Gastrocnemius medialis (tissue), 4 donors: ENCODE data around the gene NPM1. TPM values are rescaled to one million over a fixed set of nuclear protein-coding genes. Genes with fewer than 3 reads are reported as not detected.
A peak's percentile ranks its signal among the peaks of the same experiment; 100 is the strongest.

Source experiments
- ATAC-seq, 2 donors: fragments of 150-250 bp; one replicate each; pipeline ENCODE4 v1.9.1; 2016
- DNase-seq, 2 donors: peaks; one replicate each; pipeline ENCODE4 v3.0.0-alpha.2; 2019
- H3K27ac ChIP-seq, 4 donors: fragments of 200-600 bp; sonication (generic); 1 replicate in 1 of 4; 2 replicates in 3 of 4; pipeline ENCODE4 v1.5.1; 2016 to 2018; ENCODE audit warnings: mild to moderate bottlenecking in 2 of 4, moderate library complexity in 1 of 4
- H3K27me3 ChIP-seq, 3 donors: fragments of 200-600 bp; sonication (generic) in 2 of 3; 1 replicate in 1 of 3; 2 replicates in 2 of 3; pipeline versions ENCODE4 v1.5.1 to v1.6.0; 2016 to 2019; ENCODE audit warnings: mild to moderate bottlenecking in 1 of 3, moderate library complexity in 1 of 3
- H3K36me3 ChIP-seq, 2 donors: fragments of 200-600 bp; sonication (generic) in 1 of 2; one replicate each; pipeline ENCODE4 v1.5.1; 2017 to 2018
- H3K4me1 ChIP-seq, 2 donors: fragments of 200-600 bp; sonication (generic) in 1 of 2; one replicate each; pipeline ENCODE4 v1.5.1; 2016 to 2017; ENCODE audit warnings: mild to moderate bottlenecking in 2 of 2
- H3K4me3 ChIP-seq, 4 donors: fragments of 200-600 bp; sonication (generic) in 3 of 4; 1 replicate in 1 of 4; 2 replicates in 3 of 4; pipeline ENCODE4 v1.5.1; 2016 to 2019; ENCODE audit warnings: mild to moderate bottlenecking in 2 of 4
- H3K9me3 ChIP-seq, 3 donors: fragments of 200-600 bp; sonication (generic) in 2 of 3; 1 replicate in 1 of 3; 2 replicates in 2 of 3; pipeline ENCODE4 v1.5.1; 2016 to 2019
- POLR2A ChIP-seq, 2 donors: fragments of 450-650 bp; IDR thresholded peaks; one replicate each; pipeline ENCODE4 v1.6.1; 2017; ENCODE audit warnings: antibody characterized with exemption in 2 of 2, mild to moderate bottlenecking in 2 of 2, moderate library complexity in 2 of 2
- in situ Hi-C, 4 donors: fragments of 200-750 bp; cut with MboI; loops; one replicate each; pipeline versions ENCODE4 v1.15.0 to v1.8.0; 2017; ENCODE audit warnings: low sequenced_read_pairs in 4 of 4
- intact Hi-C: fragments of 100-400 bp; cut with DNase I; formaldehyde crosslinking; loops from one replicate; pipeline ENCODE4 v1.15.1; 2023; ENCODE audit warnings: low total_unique reads
- total RNA-seq, 4 donors: library from RNA; depleted of rRNA; stranded (reverse); fragments of >200 nt; gene quantifications; one replicate each; pipeline versions ENCODE4 v1.1.0 to v1.2.3, GENCODE V29; 2016
- TF ChIP-seq, protein P1 (sequence below), 5 experiments: fragments of 450-650 bp in 3 of 5; fragments of 200-600 bp in 2 of 5; sonication (generic) in 2 of 5; IDR thresholded peaks in 4 of 5; conservative IDR thresholded peaks in 1 of 5; 1 replicate in 4 of 5; 2 replicates in 1 of 5; pipeline ENCODE4 v1.5.1; 2016 to 2019; ENCODE audit warnings: antibody characterized with exemption in 5 of 5, mild to moderate bottlenecking in 3 of 5, moderate library complexity in 3 of 5

NPM1 gene
- total RNA-seq, 4 donors from 2014 or later: 277 to 651 (median 413) TPM

- no peak overlapping the region for H3K27ac ChIP-seq
- intact Hi-C loops: loop anchor here (2.0 to 5.0 kb wide), 3 partner anchors 437 to 622 kb away; no protein-coding TSS in a partner anchor
Measured at GRCh38 chr5:171419688-171420430, 32.2 kb downstream of the NPM1 start.

DNA sequence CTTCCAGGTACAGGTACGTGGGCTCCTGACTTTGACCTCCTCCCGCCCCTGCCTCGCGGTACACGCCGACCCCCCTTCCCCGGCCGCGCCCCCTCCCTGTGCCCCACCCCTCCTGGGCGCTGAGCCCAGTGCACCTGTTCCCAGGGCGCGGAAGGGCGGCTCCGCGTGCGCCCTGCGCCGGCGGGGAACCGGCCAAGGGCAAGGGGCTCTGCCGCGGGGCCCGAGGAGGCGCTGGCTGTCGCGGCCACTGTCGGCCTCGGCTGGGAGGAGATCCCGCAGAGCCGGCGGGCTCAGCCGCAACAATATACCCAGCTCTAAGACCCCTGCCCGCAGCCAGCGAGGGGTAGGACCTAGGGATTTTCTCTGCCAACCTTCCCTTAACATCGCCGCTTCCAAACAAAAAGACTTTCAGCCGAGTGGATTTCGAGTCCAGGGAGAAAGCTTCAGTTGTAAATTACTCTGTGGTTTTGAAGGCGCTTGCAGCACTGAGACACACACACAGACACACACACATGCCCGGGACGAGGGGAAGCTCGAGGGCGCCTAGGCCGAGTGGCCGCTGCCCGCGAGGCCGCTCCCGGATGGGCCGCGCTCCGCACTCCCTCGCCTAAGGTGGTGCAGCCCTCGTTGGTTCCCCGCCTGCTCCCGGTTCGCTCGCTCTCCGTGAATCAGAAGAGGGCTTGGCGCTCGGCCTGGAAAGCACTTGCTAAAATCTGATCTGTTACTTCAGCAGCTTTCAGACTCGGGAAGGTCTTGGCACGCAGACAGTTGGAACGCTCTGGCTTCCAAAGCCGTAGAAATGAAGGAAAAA is 33.0 kb downstream of the NPM1 start:
- peak; percentile 57 to 58 for DNase-seq
- in situ Hi-C loops (loop anchor here (25.0 kb wide), 2 partner anchors 467 to 617 kb away; no protein-coding TSS in a partner anchor), intact Hi-C loops (no loop called here)
- Histone ChIP-seq H3K4me1 (peaks cover 20 to 21% of the 10 kb centered on the region in 2 donors), H3K27me3 (peaks cover 0 to 6% (median 0%) of the 10 kb centered on the region in 3 donors), H3K36me3 (no peaks in the 10 kb centered on the region), H3K27ac (no peak overlapping the region), H3K4me3 (peak overlapping the region; percentile 41 to 50 (median 43)), H3K9me3 (no peaks in the 10 kb centered on the region)
- ATAC-seq: peak in 1 of 2 donors; percentile 44
- no peak for TF ChIP-seq POLR2A (IDR thresholded peaks at IDR 0.05)
- TF ChIP-seq, protein P1, sequence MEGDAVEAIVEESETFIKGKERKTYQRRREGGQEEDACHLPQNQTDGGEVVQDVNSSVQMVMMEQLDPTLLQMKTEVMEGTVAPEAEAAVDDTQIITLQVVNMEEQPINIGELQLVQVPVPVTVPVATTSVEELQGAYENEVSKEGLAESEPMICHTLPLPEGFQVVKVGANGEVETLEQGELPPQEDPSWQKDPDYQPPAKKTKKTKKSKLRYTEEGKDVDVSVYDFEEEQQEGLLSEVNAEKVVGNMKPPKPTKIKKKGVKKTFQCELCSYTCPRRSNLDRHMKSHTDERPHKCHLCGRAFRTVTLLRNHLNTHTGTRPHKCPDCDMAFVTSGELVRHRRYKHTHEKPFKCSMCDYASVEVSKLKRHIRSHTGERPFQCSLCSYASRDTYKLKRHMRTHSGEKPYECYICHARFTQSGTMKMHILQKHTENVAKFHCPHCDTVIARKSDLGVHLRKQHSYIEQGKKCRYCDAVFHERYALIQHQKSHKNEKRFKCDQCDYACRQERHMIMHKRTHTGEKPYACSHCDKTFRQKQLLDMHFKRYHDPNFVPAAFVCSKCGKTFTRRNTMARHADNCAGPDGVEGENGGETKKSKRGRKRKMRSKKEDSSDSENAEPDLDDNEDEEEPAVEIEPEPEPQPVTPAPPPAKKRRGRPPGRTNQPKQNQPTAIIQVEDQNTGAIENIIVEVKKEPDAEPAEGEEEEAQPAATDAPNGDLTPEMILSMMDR (IDR thresholded peaks at IDR 0.05 in 4 of 5, conservative IDR thresholded peaks at IDR 0.05 in 1 of 5): no peak

More at GRCh38 chr5:171419688-171420430, 32.2 kb downstream of the NPM1 start:
- ATAC-seq: peak; percentile 14 to 29
- H3K4me1 ChIP-seq: peaks cover 20 to 21% of the 10 kb centered on the region in 2 donors
- TF ChIP-seq POLR2A (IDR thresholded peaks at IDR 0.05): no peak
- TF ChIP-seq, protein P1 (IDR thresholded peaks at IDR 0.05 in 4 of 5, conservative IDR thresholded peaks at IDR 0.05 in 1 of 5): no peak
- DNase-seq: no peak
- no peaks in the 10 kb centered on the region for H3K9me3 ChIP-seq
- in situ Hi-C loops: loop anchor here (5.0 to 25.0 kb wide), 5 partner anchors 467 to 617 kb away; no protein-coding TSS in a partner anchor
- no peaks in the 10 kb centered on the region for H3K36me3 ChIP-seq
- H3K4me3 ChIP-seq: peak overlapping the region; percentile 43 to 51 (median 46)
- H3K27me3 ChIP-seq: peaks cover 0 to 6% (median 0%) of the 10 kb centered on the region in 3 donors

GRCh38 chr5:171421331-171422262 is 33.9 kb downstream of the NPM1 start:
- intact Hi-C loops (no loop called here), in situ Hi-C loops (loop anchor here (25.0 kb wide), 2 partner anchors 466 to 616 kb away; no protein-coding TSS in a partner anchor)
- DNase-seq: no peak
- Histone ChIP-seq H3K4me3 (peak overlapping the region in 1 of 4 donors; percentile 43), H3K9me3 (no peaks in the 10 kb centered on the region), H3K36me3 (no peaks in the 10 kb centered on the region), H3K4me1 (peaks cover 20 to 21% of the 10 kb centered on the region in 2 donors), H3K27me3 (peaks cover 0 to 6% (median 0%) of the 10 kb centered on the region in 3 donors), H3K27ac (no peak overlapping the region)
- no peak for ATAC-seq
- TF ChIP-seq, protein P1 (IDR thresholded peaks at IDR 0.05 in 4 of 5, conservative IDR thresholded peaks at IDR 0.05 in 1 of 5): no peak
- no peak for TF ChIP-seq POLR2A (IDR thresholded peaks at IDR 0.05)

DNA sequence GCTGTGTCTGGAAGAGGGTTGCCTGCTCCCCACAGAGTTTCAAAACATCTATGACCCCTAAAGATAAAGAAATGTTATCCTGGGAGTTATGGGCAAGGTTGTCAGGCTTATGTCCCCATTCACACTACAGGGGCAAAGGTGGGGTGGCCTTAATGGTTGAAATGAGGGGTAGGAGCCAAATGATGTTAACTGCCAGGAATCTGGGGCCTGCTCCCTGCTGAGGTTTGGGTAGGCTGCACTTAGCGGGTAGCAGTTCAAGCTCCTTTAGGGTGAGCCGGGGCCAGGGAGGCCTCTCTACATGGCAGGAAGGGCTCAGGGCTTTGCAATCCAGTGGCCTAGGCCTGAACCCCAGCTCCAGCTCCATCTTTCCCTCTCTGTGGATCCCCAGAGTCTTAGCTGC is 34.8 kb downstream of the NPM1 start:
- Histone ChIP-seq H3K27ac (no peak overlapping the region), H3K36me3 (no peaks in the 10 kb centered on the region), H3K4me3 (no peak overlapping the region), H3K4me1 (peaks cover 20 to 21% of the 10 kb centered on the region in 2 donors), H3K9me3 (no peaks in the 10 kb centered on the region), H3K27me3 (peaks cover 0 to 6% (median 0%) of the 10 kb centered on the region in 3 donors)
- in situ Hi-C loops (loop anchor here (25.0 kb wide), 2 partner anchors 465 to 615 kb away; no protein-coding TSS in a partner anchor), intact Hi-C loops (no loop called here)
- TF ChIP-seq, protein P1 (IDR thresholded peaks at IDR 0.05 in 4 of 5, conservative IDR thresholded peaks at IDR 0.05 in 1 of 5): no peak
- no peak for TF ChIP-seq POLR2A (IDR thresholded peaks at IDR 0.05)
- ATAC-seq (no peak), DNase-seq (no peak)
